Keratinocyte (primary cell): ENCODE results near the gene STK11. TPM values are rescaled to one million over a fixed set of nuclear protein-coding genes. Genes with fewer than 3 reads are reported as not detected.

ENCODE experiments used
- DNase-seq: peaks from one replicate; pipeline ENCODE4 v3.0.0-alpha.2; 2011; ENCODE audit warnings: low read depth, missing footprints, low spot score
- FAIRE-seq: peaks from 2 replicates; lab custom pipeline; 2011; peaks lifted over from hg19 to GRCh38; lab: Jason Lieb, UNC
- H2AFZ ChIP-seq: 2 replicates; pipeline ENCODE4 v1.6.0; 2012; ENCODE audit warnings: low read length, control low read depth, inconsistent platforms; ENCODE audit not compliant: control insufficient read depth
- H3K27ac ChIP-seq: 2 replicates; pipeline ENCODE4 v1.5.1; 2011; ENCODE audit warnings: low read length; ENCODE audit not compliant: control insufficient read depth, insufficient read depth
- H3K27me3 ChIP-seq: 3 replicates; pipeline ENCODE4 v1.6.0; 2011; ENCODE audit warnings: low read length; ENCODE audit not compliant: control insufficient read depth, insufficient read depth; ENCODE audit errors: extremely low read depth
- H3K36me3 ChIP-seq, 2 experiments: 2 replicates in 1 of 2; 3 replicates in 1 of 2; pipeline ENCODE4 v1.5.1; 2011; ENCODE audit warnings: low read length in 2 of 2, mild to moderate bottlenecking in 1 of 2; ENCODE audit not compliant: control insufficient read depth in 2 of 2, insufficient read depth in 2 of 2; ENCODE audit errors: extremely low read depth in 1 of 2
- H3K4me1 ChIP-seq: 3 replicates; pipeline ENCODE4 v1.5.1; 2011; ENCODE audit warnings: low read length; ENCODE audit not compliant: control insufficient read depth, insufficient read depth; ENCODE audit errors: extremely low read depth
- H3K4me2 ChIP-seq: 3 replicates; pipeline ENCODE4 v1.6.0; 2011; ENCODE audit warnings: low read depth, low read length; ENCODE audit not compliant: control insufficient read depth, insufficient read depth; ENCODE audit errors: extremely low read depth
- H3K4me3 ChIP-seq, 3 experiments: fragments of 200-600 bp in 1 of 3; sonication (generic) in 1 of 3; 2 replicates in 2 of 3; 3 replicates in 1 of 3; pipeline ENCODE4 v1.5.1; 2011 to 2016; ENCODE audit warnings: low read length in 3 of 3, mild to moderate bottlenecking in 3 of 3, control low read depth in 2 of 3, inconsistent platforms in 1 of 3, low read depth in 1 of 3, mixed read lengths in 1 of 3, mixed run types in 1 of 3, moderate library complexity in 1 of 3; ENCODE audit not compliant: control insufficient read depth in 2 of 3, insufficient read depth in 2 of 3; ENCODE audit errors: extremely low read depth in 1 of 3
- H3K79me2 ChIP-seq: 2 replicates; pipeline ENCODE4 v1.6.0; 2012; ENCODE audit warnings: low read length; ENCODE audit not compliant: control insufficient read depth, insufficient read depth
- H3K9ac ChIP-seq: 3 replicates; pipeline ENCODE4 v1.6.0; 2011; ENCODE audit warnings: low read length; ENCODE audit not compliant: control insufficient read depth, insufficient read depth; ENCODE audit errors: extremely low read depth
- H3K9me1 ChIP-seq: 3 replicates; pipeline ENCODE4 v1.6.0; 2011; ENCODE audit warnings: low read length; ENCODE audit not compliant: control insufficient read depth, insufficient read depth; ENCODE audit errors: extremely low read depth
- H3K9me3 ChIP-seq: 2 replicates; pipeline ENCODE4 v1.5.1; 2012; ENCODE audit warnings: low read depth, low read length; ENCODE audit not compliant: control insufficient read depth
- H4K20me1 ChIP-seq: 3 replicates; pipeline ENCODE4 v1.6.0; 2011; ENCODE audit warnings: low read length; ENCODE audit not compliant: control insufficient read depth, insufficient read depth; ENCODE audit errors: extremely low read depth
- EZH2 ChIP-seq: IDR thresholded peaks from one replicate; pipeline ENCODE4 v1.6.1; 2012; ENCODE audit warnings: inconsistent platforms, mild to moderate bottlenecking, low read length, moderate library complexity
- dilution Hi-C: fragments of 300-500 bp; cut with MboI; formaldehyde crosslinking; loops from one replicate; pipeline ENCODE4 v1.7.0; 2020; ENCODE audit warnings: low sequenced_read_pairs; ENCODE audit not compliant: extremely low pct_ligation_motif_present
- polyA plus RNA-seq, 5 experiments: library from polyadenylated mRNA; depleted of rRNA in 3 of 5; stranded (reverse) in 3 of 5; stranded (forward) in 1 of 5; unstranded in 1 of 5; fragments of >200 nt; gene quantifications; 1 replicate in 1 of 5; 2 replicates in 3 of 5; 3 replicates in 1 of 5; pipeline versions ENCODE4 v1.2.1 to v1.2.3, GENCODE V29; 2011 to 2012; ENCODE audit warnings: missing spikeins in 2 of 5, low read depth in 1 of 5, low replicate concordance in 1 of 5
- TF ChIP-seq, protein P1 (sequence below), 3 experiments: IDR thresholded peaks in 1 of 3; conservative IDR thresholded peaks in 1 of 3; optimal IDR thresholded peaks in 1 of 3; 2 replicates in 2 of 3; 3 replicates in 1 of 3; pipeline versions ENCODE3 to v1.5.1; 2011; ENCODE audit warnings: low read length in 3 of 3, mild to moderate bottlenecking in 3 of 3, moderate library complexity in 2 of 3, control low read depth in 1 of 3, inconsistent platforms in 1 of 3; ENCODE audit not compliant: insufficient read depth in 2 of 3; ENCODE audit errors: extremely low read depth in 1 of 3

The STK11 gene
- polyA plus RNA-seq, 1 donor (not counting 4 experiments of a cell fraction or from before 2014, with no cell fraction given): 24.6 TPM

DNA sequence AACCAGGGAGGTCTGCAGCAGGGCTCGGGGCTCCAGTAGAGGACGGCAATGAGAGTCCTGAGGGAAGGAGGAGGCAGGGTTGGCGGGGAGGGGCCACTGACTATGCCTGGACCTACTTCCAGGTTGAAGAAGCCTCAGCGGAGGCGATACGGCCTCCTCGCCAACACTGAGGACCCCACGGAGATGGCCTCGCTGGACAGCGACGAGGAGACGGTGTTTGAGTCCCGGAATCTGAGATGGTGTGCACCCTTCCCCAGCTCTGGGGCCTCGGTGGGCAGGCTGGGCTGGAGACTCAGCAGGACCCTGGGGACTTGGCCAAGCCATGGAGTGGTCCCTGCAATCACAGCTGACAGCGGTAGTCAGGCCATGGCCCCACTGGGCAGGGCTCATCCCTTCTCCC, 71.5 kb downstream of the STK11 start:
- H3K4me3 ChIP-seq: no peak overlapping the region
- H2AFZ ChIP-seq: no peak overlapping the region
- peaks cover 10% of the 10 kb centered on the region for H4K20me1 ChIP-seq
- H3K27me3 ChIP-seq: no peaks in the 10 kb centered on the region
- H3K9me3 ChIP-seq: no peaks in the 10 kb centered on the region
- no peak overlapping the region for H3K9ac ChIP-seq
- dilution Hi-C loops: no loop called here
- TF ChIP-seq, protein P1, sequence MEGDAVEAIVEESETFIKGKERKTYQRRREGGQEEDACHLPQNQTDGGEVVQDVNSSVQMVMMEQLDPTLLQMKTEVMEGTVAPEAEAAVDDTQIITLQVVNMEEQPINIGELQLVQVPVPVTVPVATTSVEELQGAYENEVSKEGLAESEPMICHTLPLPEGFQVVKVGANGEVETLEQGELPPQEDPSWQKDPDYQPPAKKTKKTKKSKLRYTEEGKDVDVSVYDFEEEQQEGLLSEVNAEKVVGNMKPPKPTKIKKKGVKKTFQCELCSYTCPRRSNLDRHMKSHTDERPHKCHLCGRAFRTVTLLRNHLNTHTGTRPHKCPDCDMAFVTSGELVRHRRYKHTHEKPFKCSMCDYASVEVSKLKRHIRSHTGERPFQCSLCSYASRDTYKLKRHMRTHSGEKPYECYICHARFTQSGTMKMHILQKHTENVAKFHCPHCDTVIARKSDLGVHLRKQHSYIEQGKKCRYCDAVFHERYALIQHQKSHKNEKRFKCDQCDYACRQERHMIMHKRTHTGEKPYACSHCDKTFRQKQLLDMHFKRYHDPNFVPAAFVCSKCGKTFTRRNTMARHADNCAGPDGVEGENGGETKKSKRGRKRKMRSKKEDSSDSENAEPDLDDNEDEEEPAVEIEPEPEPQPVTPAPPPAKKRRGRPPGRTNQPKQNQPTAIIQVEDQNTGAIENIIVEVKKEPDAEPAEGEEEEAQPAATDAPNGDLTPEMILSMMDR (optimal IDR thresholded peaks at IDR 0.05 in 1 of 3, IDR thresholded peaks at IDR 0.05 in 1 of 3, conservative IDR thresholded peaks at IDR 0.05 in 1 of 3; ENCODE audit: extremely low read depth in 1 of 3, insufficient read depth in 2 of 3, low read length in 3 of 3): no peak
- TF ChIP-seq EZH2: no peak
- DNase-seq (no peak), FAIRE-seq (no peak)
- peaks cover 24 to 41% of the 10 kb centered on the region in 2 experiments for H3K36me3 ChIP-seq
- H3K27ac ChIP-seq: no peak overlapping the region
- H3K79me2 ChIP-seq: peaks cover 34% of the 10 kb centered on the region
- no peaks in the 10 kb centered on the region for H3K9me1 ChIP-seq
- H3K4me1 ChIP-seq: peaks cover 26% of the 10 kb centered on the region
- no peak overlapping the region for H3K4me2 ChIP-seq

Other genes with a start within 250 kb of the STK11 start
- gene WDR18, start 221.4 kb upstream of the STK11 start, polyA plus RNA-seq: 26.3 to 48.7 TPM (median 38.3 TPM) in 3 replicates
- 0.20 to 1.9 TPM (median 0.84 TPM) in 3 replicates for gene GRIN3B, start 205.4 kb upstream of the STK11 start, polyA plus RNA-seq
- 61.5 to 136 TPM (median 88.0 TPM) in 3 replicates for gene TMEM259, start 184.7 kb upstream of the STK11 start, polyA plus RNA-seq
- not detected in 3 replicates for gene RNU6-2, start 184.3 kb upstream of the STK11 start, polyA plus RNA-seq
- gene CNN2, start 179.2 kb upstream of the STK11 start, polyA plus RNA-seq: 105 to 495 TPM (median 136 TPM) in 3 replicates
- gene ABCA7, start 165.7 kb upstream of the STK11 start, polyA plus RNA-seq: 7.4 to 11.0 TPM (median 7.9 TPM) in 3 replicates
- gene ARHGAP45, start 138.6 kb upstream of the STK11 start, polyA plus RNA-seq: 0.56 to 1.3 TPM (median 1.1 TPM) in 3 replicates
- 178 to 229 TPM (median 200 TPM) in 3 replicates for gene POLR2E, start 110.4 kb upstream of the STK11 start, polyA plus RNA-seq
- gene GPX4, start 101.8 kb upstream of the STK11 start, polyA plus RNA-seq: 193 to 279 TPM (median 243 TPM) in 3 replicates
- gene SBNO2, start 31.5 kb upstream of the STK11 start, polyA plus RNA-seq: 10.9 to 19.4 TPM (median 13.1 TPM) in 3 replicates
- 0.93 to 2.8 TPM (median 1.2 TPM) in 3 replicates for gene CBARP, start 32.2 kb downstream of the STK11 start, polyA plus RNA-seq
- 51.3 to 95.4 TPM (median 80.0 TPM) in 3 replicates for gene ATP5F1D, start 36.0 kb downstream of the STK11 start, polyA plus RNA-seq
- gene MIDN, start 42.8 kb downstream of the STK11 start, polyA plus RNA-seq: 4.7 to 14.1 TPM (median 6.8 TPM) in 3 replicates
- gene CIRBP, start 63.6 kb downstream of the STK11 start, polyA plus RNA-seq: 97.5 to 164 TPM (median 113 TPM) in 3 replicates
- gene FAM174C, start 69.8 kb downstream of the STK11 start, polyA plus RNA-seq: 18.5 to 30.1 TPM (median 27.6 TPM) in 3 replicates
- not detected in 3 replicates for gene EFNA2, start 80.1 kb downstream of the STK11 start, polyA plus RNA-seq
- 23.2 to 52.1 TPM (median 41.3 TPM) in 3 replicates for gene NDUFS7, start 178.1 kb downstream of the STK11 start, polyA plus RNA-seq
- 5.7 to 15.6 TPM (median 7.6 TPM) in 3 replicates for gene GAMT, start 195.8 kb downstream of the STK11 start, polyA plus RNA-seq
- gene DAZAP1, start 201.8 kb downstream of the STK11 start, polyA plus RNA-seq: 56.4 to 99.2 TPM (median 71.6 TPM) in 3 replicates
- 795 to 1,391 TPM (median 803 TPM) in 3 replicates for gene RPS15, start 232.6 kb downstream of the STK11 start, polyA plus RNA-seq
- gene APC2, start 244.3 kb downstream of the STK11 start, polyA plus RNA-seq: 0.01 to 0.05 TPM (median 0.01 TPM) in 3 replicates